ENCODE results near the gene SERPING1. TPM values are rescaled to one million over a fixed set of nuclear protein-coding genes. Genes with fewer than 3 reads are reported as not detected.

SERPING1 gene
- polyA plus RNA-seq, 1 experiment: 119 TPM

DNA sequence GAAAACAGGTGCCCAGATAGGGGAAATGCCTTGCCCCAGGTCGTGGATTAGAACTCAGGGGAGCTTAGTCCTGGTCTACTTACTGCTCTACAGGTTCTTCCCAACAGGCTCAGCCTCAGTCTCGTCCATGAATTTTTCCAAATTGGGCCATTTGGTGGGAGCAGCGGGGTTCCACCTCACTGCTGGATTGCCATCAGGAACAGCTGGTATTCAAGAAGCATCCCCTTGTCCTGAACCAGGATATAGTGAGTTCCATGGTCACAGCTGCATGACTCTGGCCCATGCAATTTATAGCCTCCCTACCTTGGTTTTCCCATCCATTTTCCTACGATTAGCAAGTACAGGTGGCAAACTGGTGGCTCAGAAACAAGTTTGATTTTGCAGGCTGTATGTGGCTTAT, 23.4 kb upstream of the SERPING1 start:
- no peaks in the 10 kb centered on the region for H3K36me3 ChIP-seq (ENCODE audit: control insufficient read depth, insufficient read depth, low read length)
- ChIA-PET POLR2A (no interaction called here), CTCF (interaction anchor here (1.3 to 8.8 kb wide), 3 partner anchors 20 to 116 kb away, joined by 4 to 285 read pairs (median 4); no protein-coding TSS in a partner anchor)
- DNase-seq (ENCODE audit: low read depth): no peak
- H3K4me3 ChIP-seq (ENCODE audit: low read depth, low read length): no peak overlapping the region
- peaks cover 11% of the 10 kb centered on the region for H3K27me3 ChIP-seq (ENCODE audit: control insufficient read depth, insufficient read depth, low read length)
- TF ChIP-seq, protein P1, sequence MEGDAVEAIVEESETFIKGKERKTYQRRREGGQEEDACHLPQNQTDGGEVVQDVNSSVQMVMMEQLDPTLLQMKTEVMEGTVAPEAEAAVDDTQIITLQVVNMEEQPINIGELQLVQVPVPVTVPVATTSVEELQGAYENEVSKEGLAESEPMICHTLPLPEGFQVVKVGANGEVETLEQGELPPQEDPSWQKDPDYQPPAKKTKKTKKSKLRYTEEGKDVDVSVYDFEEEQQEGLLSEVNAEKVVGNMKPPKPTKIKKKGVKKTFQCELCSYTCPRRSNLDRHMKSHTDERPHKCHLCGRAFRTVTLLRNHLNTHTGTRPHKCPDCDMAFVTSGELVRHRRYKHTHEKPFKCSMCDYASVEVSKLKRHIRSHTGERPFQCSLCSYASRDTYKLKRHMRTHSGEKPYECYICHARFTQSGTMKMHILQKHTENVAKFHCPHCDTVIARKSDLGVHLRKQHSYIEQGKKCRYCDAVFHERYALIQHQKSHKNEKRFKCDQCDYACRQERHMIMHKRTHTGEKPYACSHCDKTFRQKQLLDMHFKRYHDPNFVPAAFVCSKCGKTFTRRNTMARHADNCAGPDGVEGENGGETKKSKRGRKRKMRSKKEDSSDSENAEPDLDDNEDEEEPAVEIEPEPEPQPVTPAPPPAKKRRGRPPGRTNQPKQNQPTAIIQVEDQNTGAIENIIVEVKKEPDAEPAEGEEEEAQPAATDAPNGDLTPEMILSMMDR (IDR thresholded peaks at IDR 0.05; ENCODE audit: insufficient read depth, low read depth, low read length): no peak

DNA sequence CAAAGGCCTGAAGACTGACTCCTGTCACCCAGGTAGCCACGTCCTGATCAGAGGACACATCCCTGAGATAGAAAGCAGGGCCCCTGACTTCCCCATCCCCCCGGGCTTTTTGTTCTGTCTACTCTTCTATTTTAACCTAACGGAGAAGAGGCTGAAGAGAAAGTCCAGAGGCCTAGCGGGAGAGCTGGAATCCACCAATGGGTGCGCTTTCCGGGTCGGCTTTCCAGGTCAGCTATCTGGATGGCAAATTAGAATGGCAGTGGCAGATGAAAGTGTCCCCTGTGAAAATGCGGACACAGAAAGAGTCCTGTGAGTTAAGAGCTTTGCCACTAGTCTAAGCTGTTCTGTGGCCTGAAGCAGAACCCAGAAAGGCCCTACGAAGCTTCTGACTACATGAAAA, 13.1 kb upstream of the SERPING1 start:
- H3K36me3 ChIP-seq (ENCODE audit: control insufficient read depth, insufficient read depth, low read length): no peaks in the 10 kb centered on the region
- H3K27me3 ChIP-seq (ENCODE audit: control insufficient read depth, insufficient read depth, low read length): peaks cover 1% of the 10 kb centered on the region; the same call in 1 of the 2 replicates
- POLR2A ChIA-PET: no interaction called here
- DNase-seq (ENCODE audit: low read depth): no peak
- H3K4me3 ChIP-seq (ENCODE audit: low read depth, low read length): no peak overlapping the region
- CTCF ChIA-PET: interaction anchor here (0.6 to 1.4 kb wide), 5 partner anchors 8 to 57 kb away, joined by 3 to 4 read pairs (median 3); partner anchors contain the start of gene UBE2L6
- TF ChIP-seq, protein P1 (IDR thresholded peaks at IDR 0.05; ENCODE audit: insufficient read depth, low read depth, low read length): no peak

- TF ChIP-seq, protein P1 (IDR thresholded peaks at IDR 0.05; ENCODE audit: insufficient read depth, low read depth, low read length): no peak
- POLR2A ChIA-PET: no interaction called here
- peaks cover 1% of the 10 kb centered on the region; the same call in 1 of the 2 replicates for H3K27me3 ChIP-seq (ENCODE audit: control insufficient read depth, insufficient read depth, low read length)
- DNase-seq (ENCODE audit: low read depth): no peak
- CTCF ChIA-PET: interaction anchor here (2.1 kb wide), 1 partner anchor 17 kb away, joined by 6 read pairs; the partner anchor contains the start of gene UBE2L6
- no peaks in the 10 kb centered on the region for H3K36me3 ChIP-seq (ENCODE audit: control insufficient read depth, insufficient read depth, low read length)
- H3K4me3 ChIP-seq (ENCODE audit: low read depth, low read length): no peak overlapping the region
Observed at GRCh38 chr11:57585301-57585700, 12.2 kb upstream of the SERPING1 start.

- no peak overlapping the region for H3K4me3 ChIP-seq (ENCODE audit: low read depth, low read length)
- TF ChIP-seq, protein P1 (IDR thresholded peaks at IDR 0.05; ENCODE audit: insufficient read depth, low read depth, low read length): no peak
- DNase-seq (ENCODE audit: low read depth): no peak
- peaks cover 1% of the 10 kb centered on the region; the same call in 1 of the 2 replicates for H3K27me3 ChIP-seq (ENCODE audit: control insufficient read depth, insufficient read depth, low read length)
- H3K36me3 ChIP-seq (ENCODE audit: control insufficient read depth, insufficient read depth, low read length): no peaks in the 10 kb centered on the region
- ChIA-PET POLR2A (no interaction called here), CTCF (interaction anchor here (2.1 kb wide), 1 partner anchor 19 kb away, joined by 6 read pairs; the partner anchor contains the start of gene UBE2L6)
Observed at GRCh38 chr11:57586711-57587245, 10.7 kb upstream of the SERPING1 start.

GRCh38 chr11:57588046-57588710, 9.3 kb upstream of the SERPING1 start:
- ChIA-PET POLR2A (no interaction called here), CTCF (interaction anchor here (1.3 kb wide), 1 partner anchor 9 kb away, joined by 3 read pairs; the partner anchor contains the start of gene SERPING1)

More at GRCh38 chr11:57588046-57588710, 9.3 kb upstream of the SERPING1 start:
- H3K36me3 ChIP-seq (ENCODE audit: control insufficient read depth, insufficient read depth, low read length): no peaks in the 10 kb centered on the region
- H3K4me3 ChIP-seq (ENCODE audit: low read depth, low read length): no peak overlapping the region
- DNase-seq (ENCODE audit: low read depth): no peak
- H3K27me3 ChIP-seq (ENCODE audit: control insufficient read depth, insufficient read depth, low read length): peaks cover 3% of the 10 kb centered on the region; the same call in 1 of the 2 replicates
- TF ChIP-seq, protein P1 (IDR thresholded peaks at IDR 0.05; ENCODE audit: insufficient read depth, low read depth, low read length): no peak
